Measurements from ENCODE around the gene AUTS2. TPM values are rescaled to one million over a fixed set of nuclear protein-coding genes. Genes with fewer than 3 reads are reported as not detected.

Gene AUTS2
- total RNA-seq, 4 donors from 2014 or later = 29.8 to 114 (median 59.4) TPM

- Histone ChIP-seq H3K4me3 (no peak overlapping the region), H3K4me1 (peaks cover 0 to 6% (median 3%) of the 10 kb centered on the region in 4 donors), H3K27ac (no peak overlapping the region), H3K27me3 (no peaks in the 10 kb centered on the region), H3K9me3 (no peaks in the 10 kb centered on the region), H3K36me3 (no peaks in the 10 kb centered on the region)
- TF ChIP-seq POLR2AphosphoS5 (IDR thresholded peaks at IDR 0.05) = no peak
- no peak for TF ChIP-seq EP300 (IDR thresholded peaks at IDR 0.05; ENCODE audit: low read depth)
- no peak for TF ChIP-seq CTCF (IDR thresholded peaks at IDR 0.05)
- no peak for TF ChIP-seq POLR2A (IDR thresholded peaks at IDR 0.05)
- intact Hi-C loops (cut with DNase I; ENCODE audit: low total_unique reads) (no loop called here), in situ Hi-C loops (cut with MboI; ENCODE audit: low pct_ligation_motif_present in 1 of 4, low pct_unique_long_range_greater_than_20kb in 1 of 4, low sequenced_read_pairs in 3 of 4) (no loop called here)
- WGBS, 2 donors (ENCODE audit: low coverage in 1 of 2) = 59 to 72% methylated on average over 5 to 7 of the region's 7 CpGs
- no peak for DNase-seq
These were observed 213.4 kb downstream of the AUTS2 start for GRCh38 chr7:69811476-69812308.

- in situ Hi-C loops (cut with MboI; ENCODE audit: low pct_ligation_motif_present in 1 of 4, low pct_unique_long_range_greater_than_20kb in 1 of 4, low sequenced_read_pairs in 3 of 4) (no loop called here), intact Hi-C loops (cut with DNase I; ENCODE audit: low total_unique reads) (no loop called here)
- Histone ChIP-seq H3K4me1 (peaks cover 0 to 7% (median 5%) of the 10 kb centered on the region in 4 donors), H3K27me3 (no peaks in the 10 kb centered on the region), H3K27ac (no peak overlapping the region), H3K4me3 (no peak overlapping the region), H3K36me3 (no peaks in the 10 kb centered on the region), H3K9me3 (no peaks in the 10 kb centered on the region)
- TF ChIP-seq POLR2AphosphoS5 (IDR thresholded peaks at IDR 0.05) = no peak
- TF ChIP-seq CTCF (IDR thresholded peaks at IDR 0.05) = no peak
- TF ChIP-seq POLR2A (IDR thresholded peaks at IDR 0.05) = no peak
- TF ChIP-seq EP300 (IDR thresholded peaks at IDR 0.05; ENCODE audit: low read depth) = no peak
- WGBS, 2 donors (ENCODE audit: low coverage in 1 of 2) = 72 to 86% methylated on average over 1 of the region's 1 CpG
- DNase-seq = no peak
These were observed 214.5 kb downstream of the AUTS2 start for GRCh38 chr7:69812756-69813155.

- Histone ChIP-seq H3K27ac (peak overlapping the region in 3 of 4 donors; percentile 4 to 46 (median 36)), H3K4me3 (no peak overlapping the region), H3K27me3 (no peaks in the 10 kb centered on the region), H3K36me3 (no peaks in the 10 kb centered on the region), H3K4me1 (peaks cover 0 to 17% (median 9%) of the 10 kb centered on the region in 4 donors), H3K9me3 (no peaks in the 10 kb centered on the region)
- intact Hi-C loops (cut with DNase I; ENCODE audit: low total_unique reads) (no loop called here), in situ Hi-C loops (cut with MboI; ENCODE audit: low pct_ligation_motif_present in 1 of 4, low pct_unique_long_range_greater_than_20kb in 1 of 4, low sequenced_read_pairs in 3 of 4) (no loop called here)
- no peak for DNase-seq
- TF ChIP-seq CTCF (IDR thresholded peaks at IDR 0.05) (no peak), POLR2AphosphoS5 (IDR thresholded peaks at IDR 0.05) (no peak), POLR2A (IDR thresholded peaks at IDR 0.05) (no peak), EP300 (IDR thresholded peaks at IDR 0.05; ENCODE audit: low read depth) (no peak)
These were observed 215.5 kb downstream of the AUTS2 start for GRCh38 chr7:69813637-69814240.

GRCh38 chr7:69814421-69814962 is 216.2 kb downstream of the AUTS2 start:
- intact Hi-C loops (cut with DNase I; ENCODE audit: low total_unique reads) (no loop called here), in situ Hi-C loops (cut with MboI; ENCODE audit: low pct_ligation_motif_present in 1 of 4, low pct_unique_long_range_greater_than_20kb in 1 of 4, low sequenced_read_pairs in 3 of 4) (no loop called here)
- no peaks in the 10 kb centered on the region for H3K36me3 ChIP-seq
- H3K27ac ChIP-seq = peak overlapping the region in 3 of 4 donors; percentile 22 to 46 (median 36)
- no peaks in the 10 kb centered on the region for H3K9me3 ChIP-seq
- peaks cover 0 to 18% (median 9%) of the 10 kb centered on the region in 4 donors for H3K4me1 ChIP-seq
- H3K4me3 ChIP-seq = no peak overlapping the region
- DNase-seq = no peak
- WGBS, 2 donors (ENCODE audit: low coverage in 1 of 2) = 20 to 75% methylated on average over 1 to 14 of the region's 14 CpGs
- TF ChIP-seq EP300 (IDR thresholded peaks at IDR 0.05; ENCODE audit: low read depth) (no peak), CTCF (IDR thresholded peaks at IDR 0.05) (no peak), POLR2A (IDR thresholded peaks at IDR 0.05) (no peak), POLR2AphosphoS5 (IDR thresholded peaks at IDR 0.05) (no peak)
- no peaks in the 10 kb centered on the region for H3K27me3 ChIP-seq
